Psoas muscle (tissue), 8 donors: ENCODE data around the gene SMCO1. TPM values are rescaled to one million over a fixed set of nuclear protein-coding genes. Genes with fewer than 3 reads are reported as not detected.

Experiments
- ATAC-seq, 4 donors: fragments of 200-7000 bp; cut with Tn5 transposase; one replicate each; pipeline ENCODE4 v1.9.1; 2020; ENCODE audit warnings: moderate library complexity in 3 of 4, mild to moderate bottlenecking in 2 of 4
- DNase-seq, 2 donors: peaks; one replicate each; pipeline ENCODE4 v3.0.0-alpha.2; 2020
- H3K27ac ChIP-seq: fragments of 200-600 bp; one replicate; pipeline ENCODE4 v1.8.0; 2022
- H3K27me3 ChIP-seq, 3 donors: fragments of 200-600 bp in 1 of 3; one replicate each; pipeline versions ENCODE4 v1.6.1 to v1.8.0; 2013 to 2022; ENCODE audit warnings: low read length in 2 of 3, mild to moderate bottlenecking in 2 of 3, moderate library complexity in 1 of 3; ENCODE audit not compliant: insufficient read depth in 3 of 3
- H3K36me3 ChIP-seq, 2 donors: fragments of 200-600 bp in 1 of 2; one replicate each; pipeline versions ENCODE4 v1.6.1 to v1.8.0; 2013 to 2022; ENCODE audit warnings: low read depth in 1 of 2, mild to moderate bottlenecking in 1 of 2, moderate library complexity in 1 of 2; ENCODE audit not compliant: insufficient read depth in 1 of 2
- H3K4me1 ChIP-seq: fragments of 200-600 bp; one replicate; pipeline ENCODE4 v1.8.0; 2022
- H3K4me3 ChIP-seq: fragments of 200-600 bp; one replicate; pipeline ENCODE4 v1.8.0; 2022; ENCODE audit warnings: mild to moderate bottlenecking
- H3K9me3 ChIP-seq: fragments of 200-600 bp; one replicate; pipeline ENCODE4 v1.8.0; 2022
- CTCF ChIP-seq: fragments of 200-600 bp; IDR thresholded peaks from one replicate; pipeline ENCODE4 v1.8.0; 2022; ENCODE audit warnings: antibody characterized with exemption
- WGBS, 3 donors: extraction: QIAGEN DNeasy Blood & Tissue Kit; methylation state at CpG; one replicate each; pipeline versions ENCODE4 v1.1.6 to v1.1.7; 2013; 5-methylcytosine and 5-hydroxymethylcytosine counted together
- intact Hi-C, 2 donors: fragments of 100-400 bp; cut with DNase I; formaldehyde crosslinking; loops; one replicate each; pipeline versions ENCODE4 v1.11.0 to v1.14.2; 2022
- long read RNA-seq, 2 donors: library from polyadenylated mRNA; unstranded; transcript quantifications; one replicate each; pipeline ENCODE4 v2.0.0, GENCODE V29; 2021
- polyA plus RNA-seq, 3 donors: library from polyadenylated mRNA; stranded (reverse); fragments of 200-250 nt; gene quantifications; one replicate each; pipeline ENCODE4 v1.2.3, GENCODE V29; 2013
- total RNA-seq, 4 donors: library from RNA; stranded (reverse); fragmentation: NEBNext Ultra II Directional in 2 of 4; extraction: Animal tissue kit (Norgen Biotek cat#: 25700) in 2 of 4; gene quantifications; one replicate each; pipeline versions ENCODE4 v1.2.1 to v1.2.4, GENCODE V29; 2021 to 2023
- donor health status: healthy with polysubstance abuse.
- donor health status: DM: no; HTN: no; CAD: no; lungs with moderate emphysema.
- donor health status: Bipolar disorder and iron deficiency.
- donor health status: healthy.
- donor health status: DM: yes; HTN: yes; CAD: no.
- donor health status: DM: no; HTN: no; CAD: no.
- donor health status: DM: no; HTN: no; CAD: no.
- donor health status: DM: yes; HTN: yes; CAD: no.

SMCO1 gene
- total RNA-seq (10 to 100 TPM in 2 of 4 donors, 1 to 10 TPM in 2; 1.2 to 16.9 (median 8.8) TPM), polyA plus RNA-seq (10 to 100 TPM in 1 of 3 donors, 1 to 10 TPM in 2; 4.1 to 11.4 (median 5.2) TPM)
- long read RNA-seq, donor 1, partial matches to known transcripts: 0 of 4 reads
- long read RNA-seq, donor 1, other reads (novel, unspliced or antisense): 0 of 4 reads
- long read RNA-seq, donor 2, transcript SMCO1-201 (3 exons, 1,812 nt): major isoform, 14 of 18 reads
- long read RNA-seq, donor 2, partial matches to known transcripts: 0 of 18 reads
- long read RNA-seq, donor 2, other reads (novel, unspliced or antisense): 0 of 18 reads

- intact Hi-C loops: loop anchor here (5.0 to 10.0 kb wide), 2 partner anchors 260 to 263 kb away; no protein-coding TSS in a partner anchor
- ATAC-seq: peak; percentile 77 to 93 (median 88)
These were observed at the start of gene SMCO1 for GRCh38 chr3:196514913-196515621. TSS of gene SMCO1 (minus strand) at chr3:196515346. CDS start at chr3:196515209, 137 bp downstream.

GRCh38 chr3:196563721-196564225 lies 48.6 kb upstream of the SMCO1 start:
- no peak for DNase-seq
- ATAC-seq: no peak
- Histone ChIP-seq H3K9me3 (no peaks in the 10 kb centered on the region), H3K4me1 (peaks cover 5% of the 10 kb centered on the region), H3K4me3 (no peak overlapping the region), H3K36me3 (peaks cover 3 to 52% of the 10 kb centered on the region in 2 donors), H3K27ac (no peak overlapping the region), H3K27me3 (no peaks in the 10 kb centered on the region)
- intact Hi-C loops: no loop called here
- TF ChIP-seq CTCF: no peak
- 87 to 96% (median 91%) methylated on average over 9 of the region's 9 CpGs for WGBS, 3 donors

More at GRCh38 chr3:196514913-196515621, at the start of gene SMCO1:
- TF ChIP-seq CTCF: no peak
- H3K9me3 ChIP-seq: peaks cover 10% of the 10 kb centered on the region
- peaks cover 13% of the 10 kb centered on the region for H3K4me1 ChIP-seq
- H3K27me3 ChIP-seq: no peaks in the 10 kb centered on the region
- WGBS, 3 donors: 34 to 49% (median 38%) methylated on average over 10 of the region's 10 CpGs
- H3K36me3 ChIP-seq: no peaks in the 10 kb centered on the region
- no peak for DNase-seq
- H3K27ac ChIP-seq: peak within 1 kb of the TSS; percentile 61
- peak within 1 kb of the TSS; percentile 33 for H3K4me3 ChIP-seq

DNA sequence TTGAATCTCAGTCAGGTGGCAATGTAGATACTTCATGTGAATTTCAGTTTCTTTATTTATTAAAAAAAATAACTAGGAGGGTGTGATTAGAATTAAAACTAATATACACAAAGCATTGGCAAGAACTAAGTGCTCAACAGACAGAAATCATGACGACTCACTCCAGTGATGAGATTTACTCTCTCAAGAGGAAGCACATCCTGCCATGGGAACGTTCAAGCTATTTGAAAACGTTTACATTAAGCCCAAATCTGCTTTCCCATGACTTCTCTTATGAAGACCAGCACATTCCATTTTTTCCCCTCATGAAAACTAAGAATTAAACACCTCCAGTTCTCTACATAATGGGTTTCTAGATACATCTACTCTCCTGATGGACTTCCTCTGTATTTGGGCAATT lies 44.7 kb upstream of the SMCO1 start:
- H3K36me3 ChIP-seq: peaks cover 3 to 50% of the 10 kb centered on the region in 2 donors
- DNase-seq: no peak
- H3K27ac ChIP-seq: no peak overlapping the region
- TF ChIP-seq CTCF: no peak
- ATAC-seq: no peak
- no peak overlapping the region for H3K4me3 ChIP-seq
- no peaks in the 10 kb centered on the region for H3K27me3 ChIP-seq
- no peaks in the 10 kb centered on the region for H3K4me1 ChIP-seq
- 47 to 68% (median 51%) methylated on average over 3 of the region's 3 CpGs for WGBS, 3 donors
- intact Hi-C loops: no loop called here
- H3K9me3 ChIP-seq: no peaks in the 10 kb centered on the region

DNA sequence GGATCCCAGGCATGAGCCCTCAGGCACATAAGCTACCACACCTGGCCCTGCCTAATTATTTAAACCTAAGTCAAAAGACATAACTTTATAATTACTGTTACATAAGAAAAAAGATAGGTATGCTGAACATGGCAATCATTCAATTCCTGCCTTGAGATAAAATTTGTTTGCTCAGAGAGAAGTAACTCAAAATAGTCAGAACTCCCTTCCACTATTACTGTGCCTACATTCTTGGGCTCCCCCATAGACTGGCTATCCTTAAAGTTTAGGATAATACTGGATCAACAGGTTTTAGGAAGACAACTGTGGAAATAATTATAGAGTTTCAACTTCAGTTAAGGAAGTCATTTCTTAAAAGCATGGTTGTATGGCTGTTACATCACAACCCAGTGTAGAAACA lies 43.3 kb upstream of the SMCO1 start:
- ATAC-seq: no peak
- Histone ChIP-seq H3K4me3 (no peak overlapping the region), H3K4me1 (peaks cover 7% of the 10 kb centered on the region), H3K9me3 (no peaks in the 10 kb centered on the region), H3K36me3 (peaks cover 3 to 55% of the 10 kb centered on the region in 2 donors), H3K27me3 (no peaks in the 10 kb centered on the region), H3K27ac (no peak overlapping the region)
- intact Hi-C loops: no loop called here
- no peak for TF ChIP-seq CTCF
- DNase-seq: no peak
